Neutrophil (primary cell): ENCODE measurements around the gene DOLPP1.

Source experiments
- H3K27ac ChIP-seq: fragments of 200-600 bp; sonication (generic); 2 replicates; pipeline ENCODE4 v1.5.1; 2016; ENCODE audit warnings: mild to moderate bottlenecking, moderate library complexity
- H3K27me3 ChIP-seq: fragments of 200-600 bp; sonication (generic); 2 replicates; pipeline ENCODE4 v1.6.0; 2016; ENCODE audit warnings: mild to moderate bottlenecking
- H3K36me3 ChIP-seq: fragments of 200-600 bp; sonication (generic); 2 replicates; pipeline ENCODE4 v1.5.1; 2017
- H3K4me1 ChIP-seq, 2 experiments: fragments of 200-600 bp in 1 of 2; sonication (generic) in 1 of 2; 1 replicate in 1 of 2; 2 replicates in 1 of 2; pipeline versions ENCODE4 v1.5.1 to v1.6.1; 2013 to 2016; ENCODE audit warnings: low read depth in 1 of 2, low read length in 1 of 2, mild to moderate bottlenecking in 1 of 2, moderate library complexity in 1 of 2; ENCODE audit not compliant: control insufficient read depth in 1 of 2, insufficient read depth in 1 of 2
- H3K4me3 ChIP-seq, 2 experiments: fragments of 200-600 bp in 1 of 2; sonication (generic) in 1 of 2; 1 replicate in 1 of 2; 2 replicates in 1 of 2; pipeline ENCODE4 v1.5.1; 2013 to 2016; ENCODE audit warnings: low read depth in 1 of 2, low read length in 1 of 2, mild to moderate bottlenecking in 1 of 2, moderate library complexity in 1 of 2
- H3K9me3 ChIP-seq: fragments of 200-600 bp; sonication (generic); 2 replicates; pipeline ENCODE4 v1.5.1; 2016
- CTCF ChIP-seq: fragments of 200-600 bp; sonication (generic); IDR thresholded peaks from 2 replicates; pipeline ENCODE4 v1.5.1; 2016; ENCODE audit warnings: antibody characterized with exemption

Gene DOLPP1

DNA sequence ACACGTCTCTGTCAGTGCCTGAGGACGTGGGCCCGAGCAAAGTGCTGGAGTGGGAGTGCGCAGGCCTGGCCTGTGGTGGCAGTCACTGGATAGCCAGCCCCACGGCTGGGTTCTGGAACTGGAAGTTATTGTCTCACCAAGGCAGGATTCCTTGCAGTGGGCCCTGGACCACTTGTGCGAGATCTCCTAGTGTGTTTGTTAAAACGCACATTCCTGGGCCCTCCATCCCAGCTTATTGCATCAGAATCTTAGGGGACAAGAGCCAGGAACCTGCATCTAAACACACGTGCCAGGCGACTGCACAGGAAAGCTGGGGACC, 57.2 kb downstream of the DOLPP1 start:
- no peak overlapping the region for H3K27ac ChIP-seq

DNA sequence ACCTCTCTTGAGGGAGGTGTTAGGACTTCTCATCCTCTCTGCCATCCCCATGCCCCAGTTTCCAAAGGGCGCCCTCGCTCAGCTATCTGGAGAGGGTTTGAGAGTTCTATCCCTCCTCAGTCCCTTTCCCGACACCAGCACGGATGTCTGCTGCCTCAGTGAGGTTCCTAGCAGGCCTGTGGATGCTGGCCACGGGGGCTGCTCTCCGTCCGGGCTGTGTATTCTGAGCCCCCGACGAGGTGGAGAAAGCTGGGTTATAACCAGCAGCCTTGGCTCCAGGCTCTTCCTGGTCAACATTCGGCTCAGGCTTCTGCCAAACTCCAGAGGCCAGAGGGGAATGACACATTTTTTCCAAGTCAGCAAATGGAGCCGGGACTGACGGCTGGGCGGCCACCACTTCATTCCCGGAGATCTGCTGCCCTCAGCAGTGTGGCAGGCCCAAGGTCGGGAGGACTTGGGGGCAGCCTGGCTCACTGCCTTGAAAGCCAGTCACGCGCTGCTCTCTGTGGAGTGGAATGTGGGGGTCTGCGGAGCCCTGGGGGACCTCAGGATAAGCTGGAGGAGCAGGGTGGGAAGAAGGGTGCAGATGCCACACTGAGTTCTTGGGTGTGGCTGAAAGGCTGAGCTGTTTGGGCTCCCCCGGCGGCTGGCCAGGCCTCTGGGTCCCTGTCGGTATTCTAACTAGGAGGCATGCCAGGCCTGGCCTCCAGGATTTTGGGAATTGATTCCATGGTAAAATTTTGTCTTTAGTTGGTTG, 57.7 kb downstream of the DOLPP1 start:
- TF ChIP-seq CTCF = no peak
- Histone ChIP-seq H3K36me3 (peaks cover 51% of the 10 kb centered on the region), H3K27ac (no peak overlapping the region)

More for the DNA sequence above, 57.2 kb downstream of the DOLPP1 start:
- Histone ChIP-seq H3K4me3 (no peak overlapping the region), H3K36me3 (peaks cover 54% of the 10 kb centered on the region), H3K4me1 (peaks cover 26 to 28% of the 10 kb centered on the region in 2 experiments), H3K9me3 (no peaks in the 10 kb centered on the region), H3K27me3 (no peaks in the 10 kb centered on the region)
- no peak for TF ChIP-seq CTCF

GRCh38 chr9:129139233-129139992, 58.5 kb downstream of the DOLPP1 start:
- H3K27me3 ChIP-seq = no peaks in the 10 kb centered on the region
- peak; percentile 88 for TF ChIP-seq CTCF
- H3K4me1 ChIP-seq = peaks cover 26 to 28% of the 10 kb centered on the region in 2 experiments
- H3K36me3 ChIP-seq = peaks cover 53% of the 10 kb centered on the region
- H3K4me3 ChIP-seq = peak overlapping the region; percentile 14 to 19
- H3K9me3 ChIP-seq = no peaks in the 10 kb centered on the region
- H3K27ac ChIP-seq = peak overlapping the region; percentile 68

More for the DNA sequence above, 57.7 kb downstream of the DOLPP1 start:
- Histone ChIP-seq H3K4me3 (no peak overlapping the region), H3K9me3 (no peaks in the 10 kb centered on the region), H3K4me1 (peaks cover 26 to 28% of the 10 kb centered on the region in 2 experiments), H3K27me3 (no peaks in the 10 kb centered on the region)

DNA sequence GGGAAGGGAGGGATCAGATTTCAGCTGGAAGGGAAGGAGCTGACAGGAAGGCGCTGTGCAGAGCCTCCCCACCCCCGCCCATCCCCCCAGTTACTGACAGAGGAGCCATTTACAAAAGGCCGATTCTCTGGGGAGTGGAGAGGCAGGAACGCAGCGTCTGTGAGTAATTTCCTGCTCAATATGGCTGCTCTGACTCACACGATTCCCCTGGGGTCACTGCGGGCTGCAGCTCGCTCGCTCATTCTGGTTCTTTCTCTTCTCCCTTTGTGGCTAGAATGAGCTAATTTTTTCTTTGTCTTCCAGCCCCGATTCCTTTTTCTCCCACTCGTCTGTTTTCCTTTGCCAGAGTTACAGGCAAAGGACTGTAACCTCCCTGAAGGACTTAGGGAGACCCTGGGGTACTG, 59.1 kb downstream of the DOLPP1 start:
- Histone ChIP-seq H3K36me3 (peaks cover 47% of the 10 kb centered on the region), H3K27me3 (no peaks in the 10 kb centered on the region), H3K9me3 (no peaks in the 10 kb centered on the region), H3K27ac (peak overlapping the region; percentile 68), H3K4me1 (peaks cover 26 to 28% of the 10 kb centered on the region in 2 experiments), H3K4me3 (peak overlapping the region; percentile 14 to 19)
- TF ChIP-seq CTCF = no peak
